Measurements from ENCODE around the gene ERO1A. TPM values are rescaled to one million over a fixed set of nuclear protein-coding genes. Genes with fewer than 3 reads are reported as not detected.
A peak's percentile ranks its signal among the peaks of the same experiment; 100 is the strongest.

ERO1A gene
- total and polyA plus RNA-seq, 4 donors = 16.5 to 42.3 (median 20.0) TPM

DNA sequence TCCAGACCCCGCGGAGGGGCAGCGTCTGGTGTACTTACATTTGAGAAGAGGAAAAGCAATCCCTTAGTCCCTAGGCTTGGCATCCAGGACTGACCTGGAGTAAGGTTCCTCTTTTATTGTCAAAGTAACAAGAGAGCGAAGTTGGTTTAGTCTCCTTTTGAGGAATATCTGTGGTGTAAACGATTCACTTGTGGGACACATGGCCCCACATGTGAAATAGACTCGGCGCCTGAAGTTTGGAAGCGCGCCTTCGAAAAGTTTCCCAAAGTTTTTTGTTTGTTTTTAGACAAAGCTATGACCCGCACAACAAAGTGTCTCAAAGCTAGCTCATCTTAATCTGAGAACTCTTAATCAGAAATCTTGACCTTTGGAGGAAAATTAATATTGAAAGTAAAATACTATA, 35.4 kb upstream of the ERO1A start:
- H3K9ac ChIP-seq (ENCODE audit: low read depth in 1 of 2, low read length in 2 of 2) = peak overlapping the region; percentile 90 to 93
- H3K4me3 ChIP-seq (ENCODE audit: low read depth in 1 of 3, low read length in 3 of 3) = peak overlapping the region; percentile 91 to 98 (median 98)
- peaks cover 4 to 15% (median 7%) of the 10 kb centered on the region in 4 donors for H3K36me3 ChIP-seq (ENCODE audit: control insufficient read depth in 4 of 4, insufficient read depth in 3 of 4, low read depth in 1 of 4, low read length in 3 of 4)
- no peak for TF ChIP-seq YY1 (IDR thresholded peaks at IDR 0.05)
- no peak for TF ChIP-seq TAF1 (conservative IDR thresholded peaks at IDR 0.05)
- no peak for TF ChIP-seq JUND (IDR thresholded peaks at IDR 0.05)
- no peak for TF ChIP-seq RXRA (IDR thresholded peaks at IDR 0.05)
- no peak for TF ChIP-seq GABPA (IDR thresholded peaks at IDR 0.05 in 1 of 2, conservative IDR thresholded peaks at IDR 0.05 in 1 of 2)
- no peak for TF ChIP-seq HNF4A (conservative IDR thresholded peaks at IDR 0.05)
- TF ChIP-seq FOXA1 (IDR thresholded peaks at IDR 0.05) = no peak
- TF ChIP-seq, protein P1, sequence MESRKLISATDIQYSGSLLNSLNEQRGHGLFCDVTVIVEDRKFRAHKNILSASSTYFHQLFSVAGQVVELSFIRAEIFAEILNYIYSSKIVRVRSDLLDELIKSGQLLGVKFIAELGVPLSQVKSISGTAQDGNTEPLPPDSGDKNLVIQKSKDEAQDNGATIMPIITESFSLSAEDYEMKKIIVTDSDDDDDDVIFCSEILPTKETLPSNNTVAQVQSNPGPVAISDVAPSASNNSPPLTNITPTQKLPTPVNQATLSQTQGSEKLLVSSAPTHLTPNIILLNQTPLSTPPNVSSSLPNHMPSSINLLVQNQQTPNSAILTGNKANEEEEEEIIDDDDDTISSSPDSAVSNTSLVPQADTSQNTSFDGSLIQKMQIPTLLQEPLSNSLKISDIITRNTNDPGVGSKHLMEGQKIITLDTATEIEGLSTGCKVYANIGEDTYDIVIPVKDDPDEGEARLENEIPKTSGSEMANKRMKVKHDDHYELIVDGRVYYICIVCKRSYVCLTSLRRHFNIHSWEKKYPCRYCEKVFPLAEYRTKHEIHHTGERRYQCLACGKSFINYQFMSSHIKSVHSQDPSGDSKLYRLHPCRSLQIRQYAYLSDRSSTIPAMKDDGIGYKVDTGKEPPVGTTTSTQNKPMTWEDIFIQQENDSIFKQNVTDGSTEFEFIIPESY (IDR thresholded peaks at IDR 0.05) = no peak
- TF ChIP-seq, protein P2, sequence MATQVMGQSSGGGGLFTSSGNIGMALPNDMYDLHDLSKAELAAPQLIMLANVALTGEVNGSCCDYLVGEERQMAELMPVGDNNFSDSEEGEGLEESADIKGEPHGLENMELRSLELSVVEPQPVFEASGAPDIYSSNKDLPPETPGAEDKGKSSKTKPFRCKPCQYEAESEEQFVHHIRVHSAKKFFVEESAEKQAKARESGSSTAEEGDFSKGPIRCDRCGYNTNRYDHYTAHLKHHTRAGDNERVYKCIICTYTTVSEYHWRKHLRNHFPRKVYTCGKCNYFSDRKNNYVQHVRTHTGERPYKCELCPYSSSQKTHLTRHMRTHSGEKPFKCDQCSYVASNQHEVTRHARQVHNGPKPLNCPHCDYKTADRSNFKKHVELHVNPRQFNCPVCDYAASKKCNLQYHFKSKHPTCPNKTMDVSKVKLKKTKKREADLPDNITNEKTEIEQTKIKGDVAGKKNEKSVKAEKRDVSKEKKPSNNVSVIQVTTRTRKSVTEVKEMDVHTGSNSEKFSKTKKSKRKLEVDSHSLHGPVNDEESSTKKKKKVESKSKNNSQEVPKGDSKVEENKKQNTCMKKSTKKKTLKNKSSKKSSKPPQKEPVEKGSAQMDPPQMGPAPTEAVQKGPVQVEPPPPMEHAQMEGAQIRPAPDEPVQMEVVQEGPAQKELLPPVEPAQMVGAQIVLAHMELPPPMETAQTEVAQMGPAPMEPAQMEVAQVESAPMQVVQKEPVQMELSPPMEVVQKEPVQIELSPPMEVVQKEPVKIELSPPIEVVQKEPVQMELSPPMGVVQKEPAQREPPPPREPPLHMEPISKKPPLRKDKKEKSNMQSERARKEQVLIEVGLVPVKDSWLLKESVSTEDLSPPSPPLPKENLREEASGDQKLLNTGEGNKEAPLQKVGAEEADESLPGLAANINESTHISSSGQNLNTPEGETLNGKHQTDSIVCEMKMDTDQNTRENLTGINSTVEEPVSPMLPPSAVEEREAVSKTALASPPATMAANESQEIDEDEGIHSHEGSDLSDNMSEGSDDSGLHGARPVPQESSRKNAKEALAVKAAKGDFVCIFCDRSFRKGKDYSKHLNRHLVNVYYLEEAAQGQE (IDR thresholded peaks at IDR 0.05) = no peak
- no peak for DNase-seq (ENCODE audit: low spot score)
- WGBS = 1% methylated on average over 11 of the region's 11 CpGs
- no peaks in the 10 kb centered on the region for H3K9me3 ChIP-seq (ENCODE audit: control insufficient read depth in 4 of 4, low read length in 3 of 4)
- H3K27ac ChIP-seq (ENCODE audit: low read depth in 1 of 2, low read length in 2 of 2) = peak overlapping the region; percentile 91 to 93
- peaks cover 5 to 30% (median 11%) of the 10 kb centered on the region in 4 donors for H3K4me1 ChIP-seq (ENCODE audit: control insufficient read depth in 4 of 4, insufficient read depth in 4 of 4, low read length in 3 of 4)
- no peaks in the 10 kb centered on the region for H3K27me3 ChIP-seq (ENCODE audit: control insufficient read depth in 4 of 4, insufficient read depth in 4 of 4, low read length in 3 of 4)

DNA sequence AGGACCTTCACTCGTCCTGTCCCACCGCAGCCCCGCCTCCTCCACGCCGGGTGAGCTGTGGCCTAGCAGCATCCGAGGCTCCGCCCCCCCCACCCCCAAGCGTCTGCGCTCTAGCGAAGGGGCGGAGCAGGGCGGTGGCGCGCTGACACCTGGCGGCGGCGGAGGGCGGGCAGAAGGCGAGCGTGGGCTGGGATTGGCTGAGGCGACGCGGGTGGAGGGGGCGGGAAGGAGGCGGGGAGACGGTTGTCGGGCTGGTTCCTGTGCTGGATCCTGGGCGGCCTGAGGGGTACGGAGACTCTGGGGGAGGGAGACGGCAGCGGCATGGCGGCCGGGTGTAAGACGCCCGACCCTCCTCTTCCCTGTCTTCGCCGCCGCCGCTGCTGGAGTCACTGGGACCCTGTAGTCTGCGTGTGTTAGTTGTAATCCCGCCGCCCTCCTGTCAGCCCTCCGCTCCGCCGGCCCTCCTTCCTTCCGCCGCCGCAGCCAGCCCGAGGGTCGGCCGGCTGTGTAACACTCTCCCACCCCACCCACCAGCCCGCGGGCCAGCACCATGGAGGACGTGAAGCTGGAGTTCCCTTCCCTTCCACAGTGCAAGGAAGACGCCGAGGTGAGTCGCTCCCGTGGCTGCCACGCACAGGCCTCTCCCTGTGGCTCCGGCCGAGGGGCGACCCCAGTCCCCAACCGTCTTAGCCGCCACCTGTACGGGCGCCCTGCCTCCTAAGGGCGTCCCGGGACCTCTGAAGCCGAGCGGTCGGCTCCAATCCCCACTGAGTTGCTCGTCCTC, 34.8 kb upstream of the ERO1A start, which contains the start of gene STYX:
STYX (plus strand) TSS at position 242 of the 784 bp plus-strand sequence; CDS start at position 551, 309 bp downstream.
- 1% methylated on average over 72 of the region's 72 CpGs for WGBS

More for the DNA sequence above, 34.8 kb upstream of the ERO1A start, which contains the start of gene STYX:
- DNase-seq (ENCODE audit: low spot score) = peak; percentile 99
- peak within 1 kb of the TSS; percentile 90 to 93 for H3K9ac ChIP-seq (ENCODE audit: low read depth in 1 of 2, low read length in 2 of 2)
- TF ChIP-seq TAF1 (conservative IDR thresholded peaks at IDR 0.05) (no peak), GABPA (IDR thresholded peaks at IDR 0.05 in 1 of 2, conservative IDR thresholded peaks at IDR 0.05 in 1 of 2) (peak in 1 of 2 donors; percentile 54), JUND (IDR thresholded peaks at IDR 0.05) (peak in 1 of 2 donors; percentile 16), FOXA1 (IDR thresholded peaks at IDR 0.05) (no peak), EGR1 (IDR thresholded peaks at IDR 0.05; ENCODE audit: low read depth in 2 of 2) (peak; percentile 69 to 83), FOXA2 (IDR thresholded peaks at IDR 0.05) (no peak), HNF4A (conservative IDR thresholded peaks at IDR 0.05) (no peak), SP1 (IDR thresholded peaks at IDR 0.05) (peak; percentile 83), YY1 (IDR thresholded peaks at IDR 0.05) (peak; percentile 83), RXRA (IDR thresholded peaks at IDR 0.05) (peak in 1 of 2 donors; percentile 27), RAD21 (IDR thresholded peaks at IDR 0.05) (peak; percentile 49 to 59)
- TF ChIP-seq, protein P3, sequence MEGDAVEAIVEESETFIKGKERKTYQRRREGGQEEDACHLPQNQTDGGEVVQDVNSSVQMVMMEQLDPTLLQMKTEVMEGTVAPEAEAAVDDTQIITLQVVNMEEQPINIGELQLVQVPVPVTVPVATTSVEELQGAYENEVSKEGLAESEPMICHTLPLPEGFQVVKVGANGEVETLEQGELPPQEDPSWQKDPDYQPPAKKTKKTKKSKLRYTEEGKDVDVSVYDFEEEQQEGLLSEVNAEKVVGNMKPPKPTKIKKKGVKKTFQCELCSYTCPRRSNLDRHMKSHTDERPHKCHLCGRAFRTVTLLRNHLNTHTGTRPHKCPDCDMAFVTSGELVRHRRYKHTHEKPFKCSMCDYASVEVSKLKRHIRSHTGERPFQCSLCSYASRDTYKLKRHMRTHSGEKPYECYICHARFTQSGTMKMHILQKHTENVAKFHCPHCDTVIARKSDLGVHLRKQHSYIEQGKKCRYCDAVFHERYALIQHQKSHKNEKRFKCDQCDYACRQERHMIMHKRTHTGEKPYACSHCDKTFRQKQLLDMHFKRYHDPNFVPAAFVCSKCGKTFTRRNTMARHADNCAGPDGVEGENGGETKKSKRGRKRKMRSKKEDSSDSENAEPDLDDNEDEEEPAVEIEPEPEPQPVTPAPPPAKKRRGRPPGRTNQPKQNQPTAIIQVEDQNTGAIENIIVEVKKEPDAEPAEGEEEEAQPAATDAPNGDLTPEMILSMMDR (IDR thresholded peaks at IDR 0.05; ENCODE audit: low read depth, low read length, missing input control) = peak; percentile 24
- TF ChIP-seq, protein P4, sequence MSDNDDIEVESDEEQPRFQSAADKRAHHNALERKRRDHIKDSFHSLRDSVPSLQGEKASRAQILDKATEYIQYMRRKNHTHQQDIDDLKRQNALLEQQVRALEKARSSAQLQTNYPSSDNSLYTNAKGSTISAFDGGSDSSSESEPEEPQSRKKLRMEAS (IDR thresholded peaks at IDR 0.05) = no peak
- TF ChIP-seq, protein P5, sequence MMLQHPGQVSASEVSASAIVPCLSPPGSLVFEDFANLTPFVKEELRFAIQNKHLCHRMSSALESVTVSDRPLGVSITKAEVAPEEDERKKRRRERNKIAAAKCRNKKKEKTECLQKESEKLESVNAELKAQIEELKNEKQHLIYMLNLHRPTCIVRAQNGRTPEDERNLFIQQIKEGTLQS (IDR thresholded peaks at IDR 0.05) = no peak
- TF ChIP-seq, protein P1 (IDR thresholded peaks at IDR 0.05) = peak; percentile 21
- peak within 1 kb of the TSS; percentile 91 to 98 (median 98) for H3K4me3 ChIP-seq (ENCODE audit: low read depth in 1 of 3, low read length in 3 of 3)
- peak within 1 kb of the TSS; percentile 91 to 93 for H3K27ac ChIP-seq (ENCODE audit: low read depth in 1 of 2, low read length in 2 of 2)
- H3K9me3 ChIP-seq (ENCODE audit: control insufficient read depth in 4 of 4, low read length in 3 of 4) = no peaks in the 10 kb centered on the region
- H3K4me1 ChIP-seq (ENCODE audit: control insufficient read depth in 4 of 4, insufficient read depth in 4 of 4, low read length in 3 of 4) = peaks cover 7 to 29% (median 11%) of the 10 kb centered on the region in 4 donors
- H3K27me3 ChIP-seq (ENCODE audit: control insufficient read depth in 4 of 4, insufficient read depth in 4 of 4, low read length in 3 of 4) = no peaks in the 10 kb centered on the region
- H3K36me3 ChIP-seq (ENCODE audit: control insufficient read depth in 4 of 4, insufficient read depth in 3 of 4, low read depth in 1 of 4, low read length in 3 of 4) = peaks cover 4 to 15% (median 7%) of the 10 kb centered on the region in 4 donors

Measured in liver (tissue), 9 donors.